ENCODE results near the gene TESMIN.

The TESMIN gene

GRCh38 chr11:68709062-68709461 is 42.3 kb downstream of the TESMIN start:
- DNase-seq (ENCODE audit: low read depth): no peak

- DNase-seq (ENCODE audit: low read depth): no peak
Measured at GRCh38 chr11:68707527-68707926, 43.8 kb downstream of the TESMIN start.

- DNase-seq (ENCODE audit: low read depth): no peak
Measured at GRCh38 chr11:68704887-68705286, 46.4 kb downstream of the TESMIN start.

GRCh38 chr11:68698993-68699392 is 52.3 kb downstream of the TESMIN start:
- no peak for DNase-seq (ENCODE audit: low read depth)

- DNase-seq (ENCODE audit: low read depth): no peak
Measured at GRCh38 chr11:68695531-68695930, 55.8 kb downstream of the TESMIN start.

DNA sequence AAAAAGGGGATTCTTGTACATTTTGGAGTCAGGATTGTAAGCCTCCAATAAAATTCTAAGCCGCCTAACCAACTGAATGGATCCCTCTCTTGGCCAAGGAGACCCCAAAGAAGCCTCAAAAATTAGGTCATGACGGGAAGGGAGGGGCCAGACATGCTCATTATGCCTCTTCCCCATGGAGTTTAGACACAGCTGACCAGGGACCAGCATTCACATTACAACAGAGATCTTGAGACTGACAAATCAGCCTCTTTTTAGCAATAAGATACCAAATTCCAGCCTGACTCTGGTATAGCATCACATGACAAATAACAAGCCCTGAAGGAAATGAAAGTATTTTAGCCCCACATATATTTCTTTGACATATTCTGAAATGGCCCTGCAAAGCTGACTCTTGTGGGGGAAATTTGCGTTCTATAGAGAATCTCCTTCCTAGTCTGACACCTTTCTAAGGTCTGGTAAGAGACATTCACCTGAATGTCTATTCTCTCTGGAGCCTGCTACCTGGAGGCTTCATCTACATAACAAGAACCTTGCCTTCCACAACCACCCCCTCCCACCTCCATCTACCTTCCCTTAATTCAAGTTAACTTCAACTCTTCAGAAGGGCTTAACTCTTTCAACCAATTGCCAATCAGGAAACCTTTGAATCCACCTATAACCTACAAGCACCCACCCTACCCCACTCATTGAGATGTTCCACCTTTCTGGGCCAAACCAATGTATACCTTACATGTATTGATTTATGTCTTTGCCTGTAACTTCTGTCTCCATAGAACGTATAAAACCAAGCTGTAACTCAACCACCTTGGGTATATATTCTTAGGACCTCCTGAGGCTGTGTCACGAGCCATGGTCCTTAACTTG is 56.7 kb downstream of the TESMIN start:
- DNase-seq (ENCODE audit: low read depth): no peak

GRCh38 chr11:68693484-68693882 is 57.8 kb downstream of the TESMIN start:
- no peak for DNase-seq (ENCODE audit: low read depth)

DNA sequence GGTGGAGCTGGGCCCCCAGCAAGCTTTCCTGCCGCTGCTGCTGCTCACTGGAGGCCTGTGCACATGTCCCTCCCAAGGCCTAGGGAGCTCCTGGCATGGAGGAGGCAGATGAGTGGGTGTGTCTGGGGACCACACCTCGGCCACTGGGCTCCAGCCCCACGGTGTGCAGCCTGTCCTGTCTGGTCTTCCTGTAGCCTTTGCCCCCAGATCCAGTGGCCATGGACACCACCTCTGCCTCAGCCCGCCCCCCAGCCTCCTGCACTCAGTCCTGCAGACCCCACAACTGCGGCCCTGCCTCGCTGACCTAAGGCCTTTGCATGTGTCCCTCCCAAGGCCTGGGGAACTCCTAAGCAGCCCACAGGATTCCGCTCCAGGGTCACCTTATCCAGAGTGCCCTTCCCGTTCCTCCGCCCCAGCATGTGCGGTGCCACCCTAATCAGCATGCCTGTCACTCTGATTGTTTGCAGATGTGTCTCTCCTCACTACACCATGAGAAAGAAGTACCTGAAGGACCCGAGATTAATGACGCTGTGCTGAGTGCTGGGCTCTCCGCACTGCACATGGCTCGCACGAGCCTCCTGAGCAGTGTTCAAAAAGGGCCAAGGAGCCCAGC is 58.3 kb downstream of the TESMIN start:
- no peak for DNase-seq (ENCODE audit: low read depth)

- DNase-seq (ENCODE audit: low read depth): no peak
Measured at GRCh38 chr11:68692115-68692514, 59.2 kb downstream of the TESMIN start.

DNA sequence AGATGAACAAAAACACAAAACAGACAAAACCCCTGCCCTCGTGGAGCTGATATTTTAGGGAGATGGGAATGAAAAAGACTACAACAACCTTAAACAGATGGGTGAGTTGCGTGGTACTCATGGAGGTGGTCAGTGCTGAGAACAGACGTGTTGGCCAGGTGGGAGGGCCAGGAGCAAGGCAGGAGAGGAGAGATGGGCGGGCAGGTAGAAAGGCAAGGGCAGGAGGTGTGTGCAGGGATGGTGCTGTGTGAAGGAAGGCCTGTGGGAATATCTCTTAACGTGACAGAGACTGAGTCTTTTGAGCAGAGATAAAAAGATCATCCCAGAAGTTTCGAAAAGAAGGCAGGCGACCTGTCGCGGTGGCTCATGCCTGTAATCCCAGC is 59.9 kb downstream of the TESMIN start:
- no peak for DNase-seq (ENCODE audit: low read depth)

DNA sequence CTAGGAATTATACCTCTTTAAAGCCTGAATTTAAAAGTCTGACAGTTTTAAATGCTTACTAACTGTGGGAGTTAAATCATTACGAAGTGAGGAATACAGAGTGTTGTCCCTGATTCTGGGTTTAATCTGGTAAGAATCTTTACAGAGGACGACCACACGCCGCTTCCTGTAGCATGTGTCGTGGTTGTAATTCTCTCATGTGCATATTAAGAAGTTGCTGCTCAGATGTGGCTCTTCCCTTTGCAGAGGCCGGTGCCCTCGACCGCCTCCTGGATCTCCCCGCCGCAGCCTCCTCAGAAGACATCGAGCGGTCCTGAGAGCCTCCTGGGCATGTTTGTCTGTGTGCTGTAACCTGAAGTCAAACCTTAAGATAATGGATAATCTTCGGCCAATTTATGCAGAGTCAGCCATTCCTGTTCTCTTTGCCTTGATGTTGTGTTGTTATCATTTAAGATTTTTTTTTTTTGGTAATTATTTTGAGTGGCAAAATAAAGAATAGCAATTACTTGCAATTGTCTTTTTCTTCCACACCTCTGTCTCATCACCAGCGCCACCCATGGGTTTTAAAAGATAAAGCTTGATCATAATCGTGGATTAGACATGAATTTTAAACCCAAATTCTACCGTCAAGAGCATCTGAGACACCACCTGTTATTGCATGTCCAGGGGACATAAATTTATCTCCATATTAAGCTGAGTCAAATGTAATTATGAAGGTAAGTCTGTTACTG is 60.5 kb downstream of the TESMIN start:
- DNase-seq (ENCODE audit: low read depth): no peak

DNA sequence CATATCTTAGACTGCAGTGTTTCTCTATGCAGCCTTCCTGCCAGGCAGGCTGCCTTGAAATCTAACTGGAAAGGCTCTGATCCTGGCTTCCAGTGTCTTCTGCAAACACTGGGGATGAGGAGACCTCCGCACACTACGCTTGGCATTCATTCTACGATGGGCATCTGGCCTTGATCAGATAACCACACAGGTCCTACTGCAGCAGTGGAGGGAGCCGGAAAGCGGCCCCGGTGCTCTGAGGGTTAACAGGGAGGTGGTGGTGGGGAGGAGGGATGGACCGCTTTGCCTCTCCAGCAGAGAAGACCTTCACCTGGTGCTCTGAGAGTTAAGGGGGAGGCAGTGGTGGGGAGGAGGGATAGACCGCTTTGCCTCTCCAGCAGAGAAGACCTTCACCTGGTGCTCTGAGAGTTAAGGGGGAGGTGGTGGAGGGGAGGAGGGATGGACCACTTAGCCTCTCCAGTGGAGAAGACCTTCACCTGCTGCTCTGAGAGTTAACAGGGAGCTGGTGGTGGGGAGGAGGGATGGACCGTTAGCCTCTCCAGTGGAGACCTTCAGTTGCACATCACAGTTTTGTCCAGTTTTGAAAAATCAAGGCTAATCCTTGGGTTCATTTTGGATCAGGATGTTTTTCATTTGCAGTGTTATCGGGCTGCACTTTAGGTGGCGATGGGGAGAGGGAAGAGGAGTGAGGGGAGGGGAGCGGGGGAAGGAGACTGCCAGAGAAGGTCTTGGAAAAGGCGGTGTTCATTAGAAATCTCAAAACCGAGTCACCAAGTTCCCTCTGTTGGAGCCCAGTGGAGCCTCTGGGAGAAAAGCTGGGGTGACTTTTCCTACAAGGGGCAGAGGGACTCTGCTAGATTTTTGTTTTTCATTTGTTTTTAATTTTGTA is 61.3 kb downstream of the TESMIN start:
- no peak for DNase-seq (ENCODE audit: low read depth)

DNA sequence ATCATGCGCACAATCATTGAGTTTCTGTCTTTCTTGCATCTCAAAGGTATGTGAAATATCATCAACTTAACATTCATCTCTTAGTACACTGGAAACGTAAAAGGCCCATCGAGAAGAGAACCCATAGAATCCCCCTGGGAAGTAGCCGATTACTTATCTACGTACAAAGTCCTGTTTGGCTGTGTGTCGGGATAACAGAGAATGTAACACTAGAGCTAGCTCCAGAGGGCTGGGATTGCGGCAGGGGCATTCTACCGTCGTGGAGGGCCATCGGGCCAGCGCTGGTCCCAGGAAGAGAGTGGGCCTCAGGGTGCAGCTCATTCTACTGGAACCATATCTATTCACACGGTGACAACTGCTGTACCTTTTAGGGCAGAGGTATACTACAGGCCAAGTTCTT is 62.4 kb downstream of the TESMIN start:
- DNase-seq (ENCODE audit: low read depth): no peak

DNA sequence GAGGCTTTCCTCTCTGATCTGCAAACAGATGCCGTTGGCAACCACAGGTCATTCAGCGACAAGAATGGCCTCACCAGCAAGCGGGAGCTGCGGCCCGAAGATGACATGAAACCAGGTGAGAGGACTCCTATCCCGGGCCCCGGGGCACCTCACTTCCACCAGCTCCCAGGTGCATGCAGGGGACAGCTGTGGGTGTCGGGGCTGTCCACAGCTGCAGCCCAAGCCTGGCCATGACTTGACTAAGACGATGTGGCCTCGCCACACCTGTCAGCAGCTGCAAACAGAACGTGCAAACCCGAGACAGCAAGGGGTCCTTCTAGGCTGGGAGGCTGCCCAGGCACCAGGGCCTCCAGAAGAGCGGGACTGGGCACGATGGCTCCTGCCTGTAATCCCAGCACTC is 63.3 kb downstream of the TESMIN start:
- DNase-seq (ENCODE audit: low read depth): no peak

- DNase-seq (ENCODE audit: low read depth): no peak
Measured at GRCh38 chr11:68687311-68687710, 64.0 kb downstream of the TESMIN start.

GRCh38 chr11:68686486-68686885 is 64.8 kb downstream of the TESMIN start:
- no peak for DNase-seq (ENCODE audit: low read depth)

GRCh38 chr11:68685656-68686380 is 65.5 kb downstream of the TESMIN start:
- no peak for DNase-seq (ENCODE audit: low read depth)

GRCh38 chr11:68684385-68685356 is 66.6 kb downstream of the TESMIN start, which contains the start of gene GAL:
TSS of gene GAL (plus strand) at chr11:68684544. CDS start at chr11:68684924, 380 bp downstream.
- no peak for DNase-seq (ENCODE audit: low read depth)

DNA sequence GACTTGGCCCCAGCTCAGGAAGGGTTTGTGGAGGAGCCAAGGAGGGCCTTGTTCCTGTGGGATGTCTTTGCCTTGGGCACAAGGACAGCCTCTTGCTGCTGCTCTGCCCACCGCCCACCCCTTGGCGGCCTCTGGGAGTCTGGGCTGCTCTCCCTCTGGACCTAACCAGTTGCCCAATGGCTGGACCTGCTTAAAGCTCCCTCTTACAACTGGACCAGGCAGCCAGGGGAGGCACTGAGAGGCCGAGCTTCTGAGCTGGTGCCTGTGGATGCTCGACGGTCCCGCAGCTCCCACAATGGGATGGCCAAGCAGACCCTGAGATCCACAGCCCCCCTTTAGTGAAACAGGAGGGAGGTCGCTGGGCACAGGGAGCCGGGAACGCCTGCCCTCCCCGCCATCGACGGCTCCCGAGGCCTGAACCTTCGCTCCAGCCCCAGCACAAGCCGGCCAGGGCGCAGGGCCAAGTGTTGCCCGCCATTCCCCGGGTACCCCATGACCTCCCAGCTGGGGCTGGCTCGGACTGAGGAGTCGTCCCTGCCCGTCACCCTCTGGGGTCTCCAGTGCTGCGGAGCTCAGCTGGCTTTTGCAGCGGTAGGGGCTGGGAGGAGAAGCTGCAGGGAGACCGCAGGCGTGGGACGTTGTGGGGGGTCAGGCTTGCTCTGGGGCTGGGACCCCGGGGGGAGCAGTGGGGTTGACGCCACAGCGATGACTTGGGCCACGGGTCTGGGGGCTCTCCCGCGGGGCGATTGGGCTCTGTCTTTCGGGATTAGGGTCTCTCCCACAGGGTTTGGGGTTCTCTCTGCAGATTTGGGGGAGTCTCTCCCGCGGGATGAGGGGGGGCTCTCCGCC is 67.6 kb downstream of the TESMIN start:
- no peak for DNase-seq (ENCODE audit: low read depth)
